ENCODE data around the gene ALAS1.

DNA sequence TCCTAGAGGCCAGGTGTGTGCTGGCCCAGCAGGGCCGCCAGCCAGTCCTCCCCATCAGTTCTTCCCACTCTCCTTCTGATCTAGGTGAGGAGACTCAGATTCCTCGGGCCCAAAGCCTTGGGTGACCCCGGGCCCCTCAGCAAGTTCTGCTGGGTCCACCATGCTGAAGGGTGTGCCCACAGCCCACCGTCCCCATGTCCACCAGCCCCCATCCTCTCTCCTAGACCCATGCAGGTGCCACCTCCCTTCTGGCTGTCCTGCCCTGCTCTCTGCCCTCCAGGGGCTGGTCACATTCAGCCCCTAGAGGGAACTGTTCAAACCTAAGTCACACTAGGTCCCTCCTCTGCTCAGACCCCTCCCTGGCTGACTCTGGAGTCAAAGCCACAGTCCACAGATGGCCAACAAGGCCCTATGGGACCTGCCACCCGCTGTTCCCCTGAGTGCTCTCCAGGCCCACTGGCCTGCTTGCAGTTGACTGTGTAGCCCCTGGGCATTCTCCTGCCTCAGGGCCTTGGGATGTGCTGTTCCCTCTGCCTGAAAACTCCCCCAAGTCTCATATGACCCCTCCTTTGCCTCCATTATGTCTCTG, 28.4 kb downstream of the ALAS1 start:
- TF ChIP-seq POLR2AphosphoS5 (IDR thresholded peaks at IDR 0.05; ENCODE audit: low read depth, low read length), result no peak
- TF ChIP-seq POLR2A (IDR thresholded peaks at IDR 0.05; ENCODE audit: low read depth, low read length), result no peak
- no peak for TF ChIP-seq TAF1 (IDR thresholded peaks at IDR 0.05; ENCODE audit: borderline replicate concordance, low read depth, low read length)
